Nephron progenitor cell (in vitro differentiated cells): Measurements from ENCODE around the gene NPW.

Experiments used
- DNase-seq: peaks from one replicate; pipeline ENCODE4 v3.0.0; 2021
- H3K27ac Mint-ChIP-seq: 2 replicates; pipeline ENCODE4 v1.8.0; 2021; ENCODE audit warnings: mild to moderate bottlenecking, moderate library complexity, mixed read lengths
- H3K27me3 Mint-ChIP-seq: 2 replicates; pipeline ENCODE4 v1.8.0; 2021; ENCODE audit warnings: mild to moderate bottlenecking, low read depth, mixed read lengths; ENCODE audit not compliant: poor library complexity
- H3K36me3 Mint-ChIP-seq: 2 replicates; pipeline ENCODE4 v1.8.0; 2021; ENCODE audit warnings: low read depth, mixed read lengths
- H3K4me1 Mint-ChIP-seq: 2 replicates; pipeline ENCODE4 v1.8.0; 2021; ENCODE audit warnings: mixed read lengths
- H3K4me3 Mint-ChIP-seq: 2 replicates; pipeline ENCODE4 v1.8.0; 2021; ENCODE audit warnings: mild to moderate bottlenecking, moderate library complexity, mixed read lengths
- H3K9me3 Mint-ChIP-seq: 2 replicates; pipeline ENCODE4 v1.8.0; 2021; ENCODE audit warnings: mild to moderate bottlenecking, moderate library complexity, mixed read lengths
- CTCF ChIP-seq: fragments of 200-600 bp; sonication (generic); IDR thresholded peaks from 2 replicates; pipeline ENCODE4 v1.5.0; 2021; ENCODE audit warnings: antibody characterized with exemption

The NPW gene

GRCh38 chr16:2019518-2019920 lies at the start of gene NPW:
NPW (plus strand) TSS chr16:2019785.
- H3K36me3 Mint-ChIP-seq = no peaks in the 10 kb centered on the region
- peaks cover 40% of the 10 kb centered on the region for H3K27me3 Mint-ChIP-seq
- peaks cover 30% of the 10 kb centered on the region for H3K4me1 Mint-ChIP-seq
- no peak for TF ChIP-seq CTCF
- H3K9me3 Mint-ChIP-seq = no peaks in the 10 kb centered on the region
- no peak within 1 kb of the TSS for H3K27ac Mint-ChIP-seq
- peak within 1 kb of the TSS; percentile 69 for H3K4me3 Mint-ChIP-seq
- DNase-seq = peak; percentile 53

GRCh38 chr16:1971796-1972489 lies 47.6 kb upstream of the NPW start, which contains the start of gene TBL3:
TBL3 (plus strand) TSS chr16:1972053; CDS start chr16:1972165, 112 bp downstream.
- Mint-ChIP-seq H3K4me3 (peak within 1 kb of the TSS; percentile 95), H3K4me1 (peaks cover 20% of the 10 kb centered on the region), H3K36me3 (no peaks in the 10 kb centered on the region), H3K9me3 (no peaks in the 10 kb centered on the region), H3K27ac (peak within 1 kb of the TSS; percentile 96), H3K27me3 (peaks cover 8% of the 10 kb centered on the region)
- peak; percentile 94 for DNase-seq
- no peak for TF ChIP-seq CTCF

GRCh38 chr16:1972490-1972877 lies 47.1 kb upstream of the NPW start:
- peaks cover 20% of the 10 kb centered on the region for H3K4me1 Mint-ChIP-seq
- TF ChIP-seq CTCF = no peak
- peaks cover 7% of the 10 kb centered on the region for H3K27me3 Mint-ChIP-seq
- no peak overlapping the region for H3K27ac Mint-ChIP-seq
- H3K36me3 Mint-ChIP-seq = peaks cover 2% of the 10 kb centered on the region
- peak overlapping the region; percentile 95 for H3K4me3 Mint-ChIP-seq
- H3K9me3 Mint-ChIP-seq = no peaks in the 10 kb centered on the region
- peak; percentile 55 for DNase-seq

- Mint-ChIP-seq H3K27ac (no peak overlapping the region), H3K4me3 (no peak overlapping the region), H3K4me1 (peaks cover 20% of the 10 kb centered on the region), H3K36me3 (peaks cover 5% of the 10 kb centered on the region), H3K27me3 (peaks cover 15% of the 10 kb centered on the region), H3K9me3 (no peaks in the 10 kb centered on the region)
- TF ChIP-seq CTCF = no peak
- DNase-seq = no peak
Measured at GRCh38 chr16:1973461-1974156, 46.0 kb upstream of the NPW start.

GRCh38 chr16:1974157-1975070 lies 45.2 kb upstream of the NPW start:
- Mint-ChIP-seq H3K4me1 (peaks cover 20% of the 10 kb centered on the region), H3K27ac (no peak overlapping the region), H3K9me3 (no peaks in the 10 kb centered on the region), H3K27me3 (peaks cover 20% of the 10 kb centered on the region), H3K36me3 (peaks cover 5% of the 10 kb centered on the region), H3K4me3 (peak overlapping the region; percentile 13)
- DNase-seq = no peak
- no peak for TF ChIP-seq CTCF
